KMS-11 (cell line): ENCODE data around the gene IL2.
A peak's percentile ranks its signal among the peaks of the same experiment; 100 is the strongest.

ENCODE experiments used
- H2AFZ ChIP-seq: fragments of 200-600 bp; sonication (generic); 2 replicates; pipeline ENCODE4 v1.6.1; 2016; ENCODE audit warnings: antibody characterized with exemption, mixed run types, low read depth
- H3K27ac ChIP-seq: fragments of 200-600 bp; sonication (generic); 2 replicates; pipeline ENCODE4 v1.6.1; 2016; ENCODE audit warnings: mild to moderate bottlenecking, mixed run types
- H3K27me3 ChIP-seq: fragments of 200-600 bp; sonication (generic); 2 replicates; pipeline ENCODE4 v1.6.1; 2017; ENCODE audit warnings: mild to moderate bottlenecking, low read depth, mixed run types, moderate library complexity; ENCODE audit not compliant: insufficient read depth
- H3K36me3 ChIP-seq: fragments of 200-600 bp; sonication (generic); 2 replicates; pipeline ENCODE4 v1.6.1; 2017; ENCODE audit warnings: mild to moderate bottlenecking, mixed run types; ENCODE audit not compliant: insufficient read depth
- H3K4me1 ChIP-seq: fragments of 200-600 bp; sonication (generic); 2 replicates; pipeline ENCODE4 v1.6.1; 2016; ENCODE audit warnings: mild to moderate bottlenecking, low read depth, mixed run types; ENCODE audit not compliant: poor library complexity, severe bottlenecking
- H3K4me2 ChIP-seq: fragments of 200-600 bp; sonication (generic); 2 replicates; pipeline ENCODE4 v1.7.0; 2016; ENCODE audit warnings: mild to moderate bottlenecking, mixed run types
- H3K4me3 ChIP-seq: fragments of 200-600 bp; sonication (generic); IDR thresholded peaks from 2 replicates; pipeline ENCODE4 v1.6.1; 2017; ENCODE audit warnings: low read depth, low read length, mixed read lengths; ENCODE audit not compliant: insufficient read depth
- H3K79me2 ChIP-seq: fragments of 200-600 bp; sonication (generic); 2 replicates; pipeline ENCODE4 v1.6.1; 2016; ENCODE audit warnings: low read depth, mixed run types; ENCODE audit not compliant: insufficient read depth
- H3K9ac ChIP-seq: fragments of 200-600 bp; sonication (generic); 2 replicates; pipeline ENCODE4 v1.6.1; 2016; ENCODE audit warnings: mild to moderate bottlenecking, mixed run types
- H4K20me1 ChIP-seq: fragments of 200-600 bp; sonication (generic); 2 replicates; pipeline ENCODE4 v1.6.1; 2016; ENCODE audit warnings: mild to moderate bottlenecking, mixed run types; ENCODE audit not compliant: insufficient read depth
- CTCF ChIP-seq: fragments of 200-600 bp; sonication (generic); conservative IDR thresholded peaks from 2 replicates; pipeline ENCODE4 v1.6.1; 2017; ENCODE audit warnings: low read depth, mild to moderate bottlenecking, antibody characterized with exemption, low read length, moderate library complexity, mixed read lengths

Gene IL2

GRCh38 chr4:122453384-122453995 lies 3.0 kb downstream of the IL2 start:
- H2AFZ ChIP-seq: no peak overlapping the region
- peak overlapping the region; percentile 15; the same call in 1 of the 2 replicates for H3K4me2 ChIP-seq
- peaks cover 24% of the 10 kb centered on the region for H3K4me1 ChIP-seq
- TF ChIP-seq CTCF: no peak
- H3K27ac ChIP-seq: no peak overlapping the region
- no peaks in the 10 kb centered on the region for H3K36me3 ChIP-seq
- H3K9ac ChIP-seq: no peak overlapping the region
- H3K27me3 ChIP-seq: no peaks in the 10 kb centered on the region
- no peaks in the 10 kb centered on the region for H3K79me2 ChIP-seq
- H4K20me1 ChIP-seq: no peaks in the 10 kb centered on the region
- H3K4me3 ChIP-seq: no peak overlapping the region

DNA sequence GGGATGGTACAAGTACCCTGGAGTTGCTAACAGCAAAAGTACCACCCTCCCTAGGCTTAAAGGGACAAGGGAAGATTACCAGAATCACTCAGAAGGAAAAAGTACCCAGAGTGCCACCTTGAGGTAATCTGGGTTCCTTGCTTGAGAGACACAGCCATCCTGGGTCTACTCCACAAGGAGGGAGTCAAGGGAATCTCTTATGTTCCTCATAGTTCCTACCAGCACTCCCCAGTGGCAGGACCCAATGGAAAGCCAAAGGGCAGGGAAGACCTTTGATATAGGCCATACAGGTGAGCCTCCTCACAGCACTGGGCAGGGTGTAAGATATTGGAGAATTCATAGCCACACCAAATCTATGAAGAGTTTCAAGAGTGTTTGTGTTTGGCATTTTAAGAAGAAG lies 5.7 kb downstream of the IL2 start:
- no peaks in the 10 kb centered on the region for H4K20me1 ChIP-seq
- no peak overlapping the region for H3K27ac ChIP-seq
- no peaks in the 10 kb centered on the region for H3K79me2 ChIP-seq
- TF ChIP-seq CTCF: 0 out of 2 replicates have a peak, but pooled peaks have one; percentile 36
- H3K4me3 ChIP-seq: no peak overlapping the region
- H3K36me3 ChIP-seq: no peaks in the 10 kb centered on the region
- H3K4me2 ChIP-seq: no peak overlapping the region
- peaks cover 15% of the 10 kb centered on the region for H3K4me1 ChIP-seq
- no peak overlapping the region for H2AFZ ChIP-seq
- H3K9ac ChIP-seq: no peak overlapping the region
- H3K27me3 ChIP-seq: no peaks in the 10 kb centered on the region

DNA sequence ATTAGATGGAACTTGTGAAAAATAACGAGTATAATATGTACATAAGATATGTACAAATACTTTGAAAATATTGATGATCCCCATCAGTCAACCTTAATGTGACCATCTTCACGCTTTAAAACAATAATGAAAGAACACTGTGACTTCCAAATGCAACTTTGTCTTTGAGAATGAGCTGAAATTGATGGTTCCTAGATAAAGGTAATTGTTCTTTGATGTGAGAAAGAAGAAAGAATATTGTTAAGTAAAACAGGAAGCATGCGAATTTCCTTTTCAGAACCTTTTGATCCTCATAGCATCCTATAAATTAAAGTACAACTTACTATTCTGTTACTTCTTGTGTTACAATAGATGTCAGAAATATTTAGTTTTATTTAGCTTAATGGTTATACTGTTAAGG lies 22.2 kb downstream of the IL2 start:
- Histone ChIP-seq H3K9ac (no peak overlapping the region), H3K4me1 (no peaks in the 10 kb centered on the region), H3K4me3 (no peak overlapping the region), H3K27ac (no peak overlapping the region), H3K4me2 (no peak overlapping the region), H3K79me2 (no peaks in the 10 kb centered on the region), H3K36me3 (no peaks in the 10 kb centered on the region), H4K20me1 (no peaks in the 10 kb centered on the region), H3K27me3 (no peaks in the 10 kb centered on the region), H2AFZ (no peak overlapping the region)
- no peak for TF ChIP-seq CTCF

GRCh38 chr4:122431351-122431750 lies 25.2 kb downstream of the IL2 start:
- H2AFZ ChIP-seq: no peak overlapping the region
- no peaks in the 10 kb centered on the region for H4K20me1 ChIP-seq
- H3K4me2 ChIP-seq: no peak overlapping the region
- H3K36me3 ChIP-seq: no peaks in the 10 kb centered on the region
- H3K4me1 ChIP-seq: no peaks in the 10 kb centered on the region
- H3K79me2 ChIP-seq: no peaks in the 10 kb centered on the region
- no peak overlapping the region for H3K4me3 ChIP-seq
- no peak overlapping the region for H3K27ac ChIP-seq
- H3K27me3 ChIP-seq: no peaks in the 10 kb centered on the region
- TF ChIP-seq CTCF: no peak
- no peak overlapping the region for H3K9ac ChIP-seq
